Fibroblast of lung (primary cell): Measurements from ENCODE around the gene HAUS7. TPM values are rescaled to one million over a fixed set of nuclear protein-coding genes. Genes with fewer than 3 reads are reported as not detected.

Experiments used
- DNase-seq, 2 donors: peaks; one replicate each; pipeline versions ENCODE4 v3.0.0 to v3.0.0-alpha.2; 2010; ENCODE audit warnings: low read depth in 2 of 2
- H2AFZ ChIP-seq: 2 replicates; pipeline ENCODE4 v1.5.1; 2012; ENCODE audit warnings: low read length, control low read depth, inconsistent platforms
- H3K27ac ChIP-seq: 2 replicates; pipeline ENCODE4 v1.5.1; 2011; ENCODE audit warnings: low read length, control low read depth; ENCODE audit not compliant: insufficient read depth
- H3K27me3 ChIP-seq: 2 replicates; pipeline ENCODE4 v1.5.1; 2011; ENCODE audit warnings: mild to moderate bottlenecking, low read length; ENCODE audit not compliant: control insufficient read depth, insufficient read depth
- H3K36me3 ChIP-seq: 2 replicates; pipeline ENCODE4 v1.5.1; 2011; ENCODE audit warnings: low read length; ENCODE audit not compliant: control insufficient read depth, insufficient read depth
- H3K4me1 ChIP-seq: 2 replicates; pipeline ENCODE4 v1.5.1; 2011; ENCODE audit warnings: low read length; ENCODE audit not compliant: control insufficient read depth, insufficient read depth; ENCODE audit errors: extremely low read depth
- H3K4me2 ChIP-seq: 2 replicates; pipeline ENCODE4 v1.5.1; 2011; ENCODE audit warnings: low read length, control low read depth; ENCODE audit not compliant: insufficient read depth; ENCODE audit errors: extremely low read depth
- H3K4me3 ChIP-seq, 4 experiments: fragments of 200-600 bp in 1 of 4; sonication (generic) in 1 of 4; replicated peaks in 1 of 4; 2 replicates each; pipeline ENCODE4 v1.5.1; 2011 to 2016; ENCODE audit warnings: low read length in 4 of 4, low read depth in 3 of 4, mild to moderate bottlenecking in 3 of 4, control low read depth in 2 of 4, inconsistent platforms in 1 of 4, mixed read lengths in 1 of 4; ENCODE audit not compliant: insufficient read depth in 1 of 4; ENCODE audit errors: control extremely low read depth in 1 of 4
- H3K79me2 ChIP-seq: 2 replicates; pipeline ENCODE4 v1.5.1; 2012; ENCODE audit warnings: mild to moderate bottlenecking, low read length, inconsistent platforms; ENCODE audit not compliant: control insufficient read depth, insufficient read depth
- H3K9ac ChIP-seq: 2 replicates; pipeline ENCODE4 v1.5.1; 2011; ENCODE audit warnings: mild to moderate bottlenecking, low read length, control low read depth; ENCODE audit not compliant: insufficient read depth
- H3K9me3 ChIP-seq: 2 replicates; pipeline ENCODE4 v1.5.1; 2012; ENCODE audit warnings: low read depth, low read length; ENCODE audit not compliant: control insufficient read depth, insufficient read depth
- H4K20me1 ChIP-seq: 2 replicates; pipeline ENCODE4 v1.5.1; 2011; ENCODE audit warnings: low read length; ENCODE audit not compliant: control insufficient read depth, insufficient read depth; ENCODE audit errors: extremely low read depth
- CTCF ChIP-seq, 2 donors: IDR thresholded peaks in 1 of 2; conservative IDR thresholded peaks in 1 of 2; 1 replicate in 1 of 2; 2 replicates in 1 of 2; pipeline ENCODE4 v1.5.1; 2011 to 2012; ENCODE audit warnings: low read length in 2 of 2, control low read depth in 1 of 2, inconsistent platforms in 1 of 2, low read depth in 1 of 2, mild to moderate bottlenecking in 1 of 2
- EZH2 ChIP-seq: IDR thresholded peaks from 2 replicates; pipeline ENCODE4 v1.5.1; 2012; ENCODE audit warnings: low read length, control low read depth, mild to moderate bottlenecking; ENCODE audit errors: missing control alignments
- polyA plus RNA-seq, 2 donors: library from polyadenylated mRNA; depleted of rRNA in 1 of 2; stranded (reverse) in 1 of 2; unstranded in 1 of 2; fragments of >200 nt; gene quantifications; 2 replicates each; pipeline ENCODE4 v1.2.1, GENCODE V29; 2011 to 2012; ENCODE audit warnings: missing spikeins in 1 of 2
- total RNA-seq: library from RNA; depleted of rRNA; stranded (reverse); fragments of >200 nt; gene quantifications from 2 replicates; pipeline ENCODE4 v1.2.1, GENCODE V29; 2014

Gene HAUS7
- total and polyA plus RNA-seq, 2 donors (not counting 1 experiment from before 2014, with no cell fraction given) = 7.3 to 10.4 TPM

DNA sequence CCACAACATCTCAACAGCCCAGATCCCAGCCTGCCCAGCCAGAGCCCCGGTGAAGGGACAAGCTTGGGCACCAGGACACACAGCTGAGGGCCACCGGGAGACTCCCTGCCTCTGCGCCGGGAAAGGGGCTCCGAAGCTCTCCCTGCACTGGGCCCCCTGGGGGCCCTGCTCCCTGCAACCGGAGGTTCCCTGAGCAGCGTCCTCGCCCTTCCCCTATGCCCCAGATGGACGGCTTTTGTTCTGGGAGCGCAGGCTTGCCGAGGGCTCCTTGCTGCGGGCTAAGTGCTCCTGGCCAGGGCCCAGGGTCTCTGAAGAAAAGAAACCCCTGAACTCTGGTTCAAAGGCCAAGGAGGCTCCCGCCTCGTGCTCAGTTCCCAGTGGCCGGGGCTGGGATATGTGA lies 60.0 kb downstream of the HAUS7 start:
- Histone ChIP-seq H3K4me2 (no peak overlapping the region), H3K79me2 (no peaks in the 10 kb centered on the region), H3K36me3 (no peaks in the 10 kb centered on the region), H3K27me3 (peaks cover 5% of the 10 kb centered on the region), H3K9ac (no peak overlapping the region), H2AFZ (no peak overlapping the region), H3K27ac (no peak overlapping the region), H3K9me3 (no peaks in the 10 kb centered on the region), H3K4me1 (no peaks in the 10 kb centered on the region), H4K20me1 (no peaks in the 10 kb centered on the region), H3K4me3 (no peak overlapping the region)
- TF ChIP-seq EZH2 = no peak
- TF ChIP-seq CTCF (conservative IDR thresholded peaks at IDR 0.05 in 1 of 2, IDR thresholded peaks at IDR 0.05 in 1 of 2; ENCODE audit: low read depth in 1 of 2, low read length in 2 of 2) = no peak
- no peak for DNase-seq

DNA sequence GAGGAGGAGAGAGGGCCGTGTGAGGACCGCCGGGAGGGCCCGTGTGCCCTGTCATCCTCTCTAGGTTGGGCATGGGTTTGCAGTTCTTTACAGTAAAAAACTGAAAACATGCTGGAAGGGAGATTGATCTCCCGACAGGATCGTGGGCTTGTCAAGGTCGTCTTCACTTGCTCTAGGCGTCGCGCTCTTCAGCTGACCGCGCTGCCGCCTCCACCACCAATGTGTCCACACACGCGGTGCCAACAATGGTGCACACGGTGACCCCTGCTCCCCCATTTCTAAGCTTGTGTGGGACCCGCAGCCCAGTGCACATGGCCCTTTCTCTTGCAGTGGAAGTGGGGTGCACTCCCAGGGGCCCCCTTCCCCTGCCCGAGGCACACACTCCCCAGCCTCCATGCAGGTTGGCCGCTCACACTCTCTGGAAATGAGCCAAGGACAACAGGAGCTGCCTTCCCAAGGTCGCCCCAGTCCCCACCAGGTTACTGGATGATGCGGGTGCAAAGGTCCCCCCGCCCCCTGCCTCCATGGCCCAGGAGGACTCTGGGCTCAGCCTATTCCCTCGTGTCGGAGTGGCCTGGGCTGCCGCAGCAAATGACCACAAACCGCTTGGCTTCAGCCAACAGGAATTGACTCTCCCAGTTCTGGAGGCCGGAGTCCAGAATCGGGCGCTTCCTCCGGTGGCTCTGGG lies 60.8 kb downstream of the HAUS7 start:
- H3K79me2 ChIP-seq = no peaks in the 10 kb centered on the region
- TF ChIP-seq EZH2 (no peak), CTCF (conservative IDR thresholded peaks at IDR 0.05 in 1 of 2, IDR thresholded peaks at IDR 0.05 in 1 of 2; ENCODE audit: low read depth in 1 of 2, low read length in 2 of 2) (no peak)
- no peaks in the 10 kb centered on the region for H4K20me1 ChIP-seq
- H3K9me3 ChIP-seq = no peaks in the 10 kb centered on the region
- no peak overlapping the region for H2AFZ ChIP-seq
- no peak overlapping the region for H3K27ac ChIP-seq
- no peak overlapping the region for H3K4me3 ChIP-seq
- peaks cover 5% of the 10 kb centered on the region for H3K27me3 ChIP-seq
- H3K4me2 ChIP-seq = no peak overlapping the region
- no peaks in the 10 kb centered on the region for H3K4me1 ChIP-seq
- no peak for DNase-seq
- H3K9ac ChIP-seq = no peak overlapping the region
- no peaks in the 10 kb centered on the region for H3K36me3 ChIP-seq

GRCh38 chrX:153408871-153409351 lies 61.5 kb downstream of the HAUS7 start:
- Histone ChIP-seq H2AFZ (no peak overlapping the region), H3K9me3 (no peaks in the 10 kb centered on the region), H3K4me3 (no peak overlapping the region), H3K4me1 (no peaks in the 10 kb centered on the region), H3K4me2 (no peak overlapping the region), H3K27me3 (peaks cover 5% of the 10 kb centered on the region), H3K27ac (no peak overlapping the region), H3K79me2 (no peaks in the 10 kb centered on the region), H4K20me1 (no peaks in the 10 kb centered on the region), H3K9ac (no peak overlapping the region), H3K36me3 (no peaks in the 10 kb centered on the region)
- DNase-seq = no peak
- no peak for TF ChIP-seq CTCF (conservative IDR thresholded peaks at IDR 0.05 in 1 of 2, IDR thresholded peaks at IDR 0.05 in 1 of 2; ENCODE audit: low read depth in 1 of 2, low read length in 2 of 2)
- no peak for TF ChIP-seq EZH2
